ENCODE results near the gene APBA1.

The APBA1 gene

DNA sequence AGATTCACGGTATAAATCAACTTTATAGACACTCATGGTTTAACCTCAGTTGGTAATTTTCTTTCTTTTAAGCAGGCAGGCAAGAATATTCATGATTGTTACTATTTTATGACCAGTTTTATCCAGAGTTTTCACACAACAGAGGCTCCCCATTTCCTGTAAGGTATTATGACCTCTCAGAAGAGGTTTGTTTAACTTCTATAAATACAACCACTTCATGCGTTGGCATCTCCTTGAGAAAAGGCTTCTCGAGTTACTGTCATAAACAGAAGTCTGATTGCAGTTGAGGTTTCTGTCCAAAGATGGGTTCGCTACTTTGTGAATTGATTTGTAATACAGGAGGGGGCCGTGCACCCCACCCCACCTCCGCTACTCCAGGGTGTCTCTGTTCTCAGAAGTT is 291.9 kb downstream of the APBA1 start:
- no peak for DNase-seq (ENCODE audit: extremely low read depth in 1 of 2, low read depth in 1 of 2)

DNA sequence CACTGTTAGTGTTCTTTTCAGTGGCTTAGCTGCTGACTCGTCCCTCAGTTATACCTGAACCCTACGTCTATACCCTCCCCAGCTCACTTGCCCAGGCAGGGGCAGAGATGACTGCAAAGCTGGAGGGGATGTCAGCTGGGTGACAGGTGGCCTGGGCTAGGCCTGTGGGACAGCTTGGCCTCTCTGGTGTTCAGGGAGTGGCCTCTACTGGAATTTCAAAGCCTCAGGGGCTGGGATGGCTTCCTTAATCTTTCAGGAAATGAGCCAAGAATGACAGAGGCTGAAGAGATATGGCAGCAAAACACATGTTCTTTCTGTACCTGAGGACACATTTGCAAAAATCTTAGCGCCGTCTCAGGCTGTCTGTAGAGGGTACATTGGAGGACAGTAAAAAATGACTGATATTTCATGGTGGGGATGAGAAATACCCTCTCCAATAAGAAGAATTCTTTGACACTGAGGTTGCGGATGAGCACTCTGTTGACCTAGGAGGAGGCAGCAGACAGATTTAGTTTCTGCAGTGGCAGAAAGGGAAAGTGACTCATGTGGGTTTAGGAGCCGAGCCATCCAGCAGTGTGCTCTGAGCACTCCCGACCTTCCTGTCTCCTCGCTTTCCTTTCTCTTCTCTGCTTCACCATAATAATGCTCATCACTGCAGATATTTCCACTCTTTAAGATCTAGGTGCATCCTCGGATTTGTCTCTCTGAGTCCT is 292.7 kb downstream of the APBA1 start:
- DNase-seq (ENCODE audit: extremely low read depth in 1 of 2, low read depth in 1 of 2), result no peak

GRCh38 chr9:69377981-69378380 is 294.2 kb downstream of the APBA1 start:
- DNase-seq (ENCODE audit: extremely low read depth in 1 of 2, low read depth in 1 of 2), result no peak
